Measurements from ENCODE around the gene TOGARAM2. TPM values are rescaled to one million over a fixed set of nuclear protein-coding genes. Genes with fewer than 3 reads are reported as not detected.

The TOGARAM2 gene
- total RNA-seq, 2 experiments from 2014 or later: 0.03 TPM; not detected in 1

DNA sequence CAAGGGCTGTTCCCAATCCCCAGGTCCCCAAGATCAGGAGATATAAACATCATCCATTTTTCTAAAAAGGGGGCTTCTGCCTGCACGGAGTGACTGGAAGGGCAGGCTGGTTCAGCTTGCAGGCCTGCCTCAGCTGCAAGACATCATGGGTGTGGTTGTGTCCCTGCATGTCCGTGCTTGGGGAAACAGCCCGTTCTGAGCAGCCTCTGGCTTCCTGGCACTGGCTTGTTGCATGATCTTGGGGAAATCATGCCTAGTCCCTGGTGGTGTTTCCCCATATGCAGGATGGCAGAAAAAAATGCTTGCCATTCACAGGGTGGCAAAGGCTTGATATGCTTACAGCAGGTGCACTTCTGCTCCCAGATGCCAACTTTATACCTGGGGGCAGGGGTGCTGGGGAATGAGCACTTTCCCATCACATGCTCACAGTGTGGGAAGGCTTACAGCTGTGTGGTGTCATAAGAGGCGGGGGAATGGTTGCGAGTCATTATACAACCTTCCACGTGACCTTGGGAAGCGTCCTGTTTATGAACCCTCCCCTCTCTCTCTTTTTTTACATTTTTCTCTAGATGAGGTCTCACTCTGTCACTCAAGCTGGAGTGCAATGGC lies 86.0 kb downstream of the TOGARAM2 start:
- Histone ChIP-seq H4K20me1 (ENCODE audit: insufficient read depth, low read length) (no peaks in the 10 kb centered on the region), H3K9me2 (ENCODE audit: insufficient read depth, low read length) (no peaks in the 10 kb centered on the region), H3K36me3 (ENCODE audit: insufficient read depth, low read length) (no peaks in the 10 kb centered on the region), H3K9me3 (ENCODE audit: low read length) (no peaks in the 10 kb centered on the region), H3K4me3 (ENCODE audit: low read depth, low read length, poor library complexity, severe bottlenecking) (no peak overlapping the region), H3K4me1 (ENCODE audit: insufficient read depth, low read length, poor library complexity, severe bottlenecking) (no peaks in the 10 kb centered on the region), H3K4me2 (ENCODE audit: low read length) (no peak overlapping the region), H3K79me2 (ENCODE audit: insufficient read depth, low read depth, low read length) (no peaks in the 10 kb centered on the region), H3K27ac (ENCODE audit: low read depth, low read length, poor library complexity, severe bottlenecking) (no peak overlapping the region), H2AFZ (ENCODE audit: low read length) (no peak overlapping the region)
- TF ChIP-seq EZH2phosphoT487 (IDR thresholded peaks at IDR 0.05; ENCODE audit: borderline replicate concordance, low read depth, low read length) (no peak), CTCF (conservative IDR thresholded peaks at IDR 0.05; ENCODE audit: low read length) (no peak)
- ChIA-PET CTCF (ENCODE audit: unreplicated experiment) (no interaction called here), POLR2A (interaction anchor here (0.5 kb wide), 1 partner anchor 1438 kb away, joined by 3 read pairs; no protein-coding TSS in a partner anchor)
- intact Hi-C loops (cut with micrococcal nuclease; ENCODE audit: unreplicated experiment): no loop called here
- no TSS peak for BruUV-seq (replicated peaks)
- DNase-seq (ENCODE audit: low spot score): no peak

GRCh38 chr2:29068513-29068912 lies 87.4 kb downstream of the TOGARAM2 start:
- no TSS peak for BruUV-seq (replicated peaks)
- H3K4me2 ChIP-seq (ENCODE audit: low read length): no peak overlapping the region
- TF ChIP-seq EZH2phosphoT487 (IDR thresholded peaks at IDR 0.05; ENCODE audit: borderline replicate concordance, low read depth, low read length) (no peak), CTCF (conservative IDR thresholded peaks at IDR 0.05; ENCODE audit: low read length) (no peak)
- no peaks in the 10 kb centered on the region for H3K4me1 ChIP-seq (ENCODE audit: insufficient read depth, low read length, poor library complexity, severe bottlenecking)
- intact Hi-C loops (cut with micrococcal nuclease; ENCODE audit: unreplicated experiment): no loop called here
- DNase-seq (ENCODE audit: low spot score): no peak
- H3K9me3 ChIP-seq (ENCODE audit: low read length): no peaks in the 10 kb centered on the region
- no peaks in the 10 kb centered on the region for H3K36me3 ChIP-seq (ENCODE audit: insufficient read depth, low read length)
- CTCF ChIA-PET (ENCODE audit: unreplicated experiment): no interaction called here
- H2AFZ ChIP-seq (ENCODE audit: low read length): no peak overlapping the region
- H3K27ac ChIP-seq (ENCODE audit: low read depth, low read length, poor library complexity, severe bottlenecking): no peak overlapping the region
- H3K79me2 ChIP-seq (ENCODE audit: insufficient read depth, low read depth, low read length): no peaks in the 10 kb centered on the region
- H3K4me3 ChIP-seq (ENCODE audit: low read depth, low read length, poor library complexity, severe bottlenecking): no peak overlapping the region
- no peaks in the 10 kb centered on the region for H3K9me2 ChIP-seq (ENCODE audit: insufficient read depth, low read length)
- no peaks in the 10 kb centered on the region for H4K20me1 ChIP-seq (ENCODE audit: insufficient read depth, low read length)
- POLR2A ChIA-PET: interaction anchor here (0.5 to 0.7 kb wide), 2 partner anchors 14 to 158 kb away, joined by 4 to 6 read pairs; no protein-coding TSS in a partner anchor

- Histone ChIP-seq H4K20me1 (ENCODE audit: insufficient read depth, low read length) (no peaks in the 10 kb centered on the region), H3K4me3 (ENCODE audit: low read depth, low read length, poor library complexity, severe bottlenecking) (no peak overlapping the region), H2AFZ (ENCODE audit: low read length) (no peak overlapping the region), H3K27ac (ENCODE audit: low read depth, low read length, poor library complexity, severe bottlenecking) (no peak overlapping the region), H3K79me2 (ENCODE audit: insufficient read depth, low read depth, low read length) (no peaks in the 10 kb centered on the region), H3K4me2 (ENCODE audit: low read length) (no peak overlapping the region), H3K4me1 (ENCODE audit: insufficient read depth, low read length, poor library complexity, severe bottlenecking) (no peaks in the 10 kb centered on the region), H3K9me2 (ENCODE audit: insufficient read depth, low read length) (no peaks in the 10 kb centered on the region), H3K36me3 (ENCODE audit: insufficient read depth, low read length) (no peaks in the 10 kb centered on the region), H3K9me3 (ENCODE audit: low read length) (no peaks in the 10 kb centered on the region)
- BruUV-seq (replicated peaks): no TSS peak
- intact Hi-C loops (cut with micrococcal nuclease; ENCODE audit: unreplicated experiment): no loop called here
- ChIA-PET POLR2A (interaction anchor here (0.8 kb wide), 1 partner anchor 12 kb away, joined by 3 read pairs; no protein-coding TSS in a partner anchor), CTCF (ENCODE audit: unreplicated experiment) (no interaction called here)
- TF ChIP-seq CTCF (conservative IDR thresholded peaks at IDR 0.05; ENCODE audit: low read length): no peak
- no peak for TF ChIP-seq EZH2phosphoT487 (IDR thresholded peaks at IDR 0.05; ENCODE audit: borderline replicate concordance, low read depth, low read length)
- DNase-seq (ENCODE audit: low spot score): no peak
These were observed 89.4 kb downstream of the TOGARAM2 start for GRCh38 chr2:29070526-29070925.

All from OCI-LY7 (cell line).